HG03565 (cell line): ENCODE results near the gene AKR1C3.
"Not testable (repeated sequence)": the region's sequence is repeated elsewhere in the genome, so short reads cannot be mapped to it uniquely, and the experiment has no call there.

ENCODE experiments used
- ATAC-seq: cut with Tn5 transposase; IDR thresholded peaks from one replicate; pipeline ENCODE4 v1.9.1; 2021; ENCODE audit warnings: mild to moderate bottlenecking, moderate library complexity; ENCODE audit not compliant: unreplicated experiment

AKR1C3 gene

DNA sequence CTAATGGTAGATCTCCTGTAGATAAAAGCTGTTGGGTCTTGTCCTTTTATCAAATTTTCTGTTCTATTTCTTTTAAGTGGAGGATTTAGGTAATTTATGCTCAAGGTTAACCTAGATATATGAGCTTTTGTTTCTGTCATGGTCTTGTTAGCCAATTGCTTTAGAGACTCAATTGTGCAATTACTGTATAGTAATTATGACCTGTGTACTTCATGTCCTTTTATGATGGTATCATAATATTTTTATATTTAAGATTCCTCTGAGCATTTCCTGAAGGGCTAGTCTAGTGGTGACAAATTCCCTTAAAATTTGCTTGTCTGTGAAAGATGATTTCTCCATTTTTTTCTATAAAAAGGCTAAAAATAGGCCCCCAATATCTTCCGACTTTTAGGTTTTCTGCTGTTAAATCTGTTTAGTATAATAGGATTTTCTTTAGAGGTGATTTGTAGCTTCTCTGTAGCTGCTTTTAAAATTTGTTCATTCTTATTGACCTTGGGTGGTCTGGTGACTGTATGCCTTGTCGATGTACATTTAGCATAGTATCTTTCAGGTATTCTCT, 5.4 kb upstream of the AKR1C3 start:
- ATAC-seq: no peak

DNA sequence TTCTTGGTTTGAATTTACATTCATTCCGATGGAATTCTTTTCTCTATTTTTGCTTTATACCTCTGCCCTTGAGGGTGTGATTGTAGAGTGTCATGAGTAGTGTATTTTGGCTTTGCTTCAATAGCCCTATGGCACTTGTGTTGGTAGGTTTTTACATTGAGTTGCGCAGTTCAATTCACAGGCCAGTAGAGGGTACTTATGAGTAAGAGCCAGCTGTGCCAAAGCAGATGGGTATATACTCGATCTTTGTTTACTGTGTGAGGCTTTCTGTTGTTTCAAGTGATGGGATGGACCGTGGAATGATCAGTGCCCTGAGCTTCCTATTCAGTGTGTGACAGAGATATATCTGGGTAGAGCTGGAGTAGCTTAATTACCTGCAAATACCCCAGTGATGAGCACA, 4.3 kb upstream of the AKR1C3 start:
- no peak for ATAC-seq

DNA sequence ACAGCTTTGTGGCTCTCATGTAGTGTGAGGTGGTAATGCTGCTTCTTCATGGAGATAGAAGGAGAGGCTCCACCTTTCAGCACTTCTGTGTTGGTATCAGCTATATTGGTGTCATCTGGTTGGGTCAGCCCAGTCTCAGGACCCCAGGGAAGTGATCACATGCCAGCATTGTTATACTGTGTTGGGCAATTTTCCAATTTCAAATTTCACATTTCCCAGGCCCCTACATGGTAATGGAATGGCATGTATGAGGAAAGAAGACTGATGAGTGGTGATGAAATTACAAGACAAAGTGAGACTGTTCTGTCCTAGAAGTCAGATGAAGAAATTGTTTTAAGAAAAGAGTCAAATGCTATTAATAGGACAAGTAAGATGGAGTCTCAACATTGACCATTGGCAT, 3.7 kb upstream of the AKR1C3 start:
- ATAC-seq: no peak

DNA sequence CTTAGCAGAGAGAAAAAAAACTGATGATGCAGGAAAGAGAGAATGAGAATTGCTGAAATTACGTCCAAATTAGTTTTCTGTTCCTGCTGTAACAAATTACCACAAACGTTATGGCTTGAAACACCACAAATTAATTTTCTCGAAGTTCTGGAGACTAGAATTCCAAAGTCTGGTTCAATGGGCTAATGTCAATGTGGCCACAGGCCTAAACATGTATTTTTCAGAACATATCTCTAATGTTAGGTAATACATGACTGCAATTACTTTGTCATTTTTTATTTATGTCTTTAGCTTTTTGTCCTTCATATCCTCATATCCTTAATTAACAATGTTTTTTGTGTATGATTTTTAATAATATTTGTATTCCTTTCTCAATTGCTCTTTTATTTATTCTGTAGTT, 3.0 kb upstream of the AKR1C3 start:
- no peak for ATAC-seq

DNA sequence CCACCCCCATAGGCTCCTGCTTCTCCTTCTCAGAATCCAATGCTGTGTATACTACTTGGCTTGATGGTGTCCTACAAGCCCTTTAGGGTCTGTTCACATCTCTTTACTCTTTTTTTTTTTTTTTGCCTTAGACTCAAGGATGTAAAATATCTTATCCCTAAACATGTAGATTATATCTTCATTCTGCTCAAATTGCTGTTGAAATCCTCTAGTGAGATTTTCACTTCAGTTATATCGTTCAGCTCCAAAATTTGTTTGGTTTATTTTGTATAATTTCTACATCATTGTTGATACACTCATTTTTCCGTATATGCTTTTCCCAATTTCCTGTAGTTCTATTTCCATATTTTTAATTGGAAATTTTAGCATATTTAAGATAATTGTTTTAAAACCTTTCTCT, 1.8 kb upstream of the AKR1C3 start:
- ATAC-seq: no peak

DNA sequence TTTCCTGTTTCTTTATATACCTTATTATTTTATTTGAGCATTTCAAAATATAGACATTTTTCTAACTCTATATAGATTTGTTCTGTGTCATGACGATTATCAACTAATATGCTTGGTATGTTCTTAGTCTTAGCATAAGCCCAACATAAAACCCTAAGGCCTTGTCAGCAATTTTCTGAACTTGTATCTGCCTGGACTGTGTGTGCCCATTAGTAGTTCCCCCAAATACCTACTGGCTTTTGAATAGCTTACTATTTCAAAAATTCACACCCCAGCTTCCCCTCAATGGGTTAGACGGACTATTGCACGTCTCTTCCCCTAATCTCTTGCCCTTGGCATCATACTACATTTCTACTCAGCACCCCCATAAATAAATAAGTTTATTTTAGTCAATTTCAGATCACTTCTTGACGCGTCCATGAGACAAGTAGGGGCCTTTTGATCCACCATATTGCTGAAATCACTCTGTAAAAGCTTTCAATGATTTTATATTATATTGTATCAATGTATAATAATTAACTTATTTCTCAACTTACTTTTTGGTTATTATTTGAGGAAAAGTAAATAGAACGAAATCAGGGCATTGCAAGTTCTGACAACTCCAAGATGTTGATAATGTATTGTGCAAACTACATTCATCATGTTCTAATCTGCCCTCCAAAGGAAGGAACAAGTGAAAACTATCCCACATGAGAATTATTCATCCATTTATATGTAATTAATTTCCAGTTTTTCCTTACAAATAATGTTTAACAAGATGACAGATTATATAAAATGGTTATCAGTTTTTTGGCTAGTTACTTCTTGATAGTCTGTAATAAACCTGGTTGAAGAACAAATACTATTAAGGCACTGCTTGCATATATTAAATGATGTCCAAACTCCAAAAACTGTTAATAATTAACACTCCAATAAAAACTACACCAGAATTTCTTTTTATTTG, 1.1 kb upstream of the AKR1C3 start:
- ATAC-seq: no peak

DNA sequence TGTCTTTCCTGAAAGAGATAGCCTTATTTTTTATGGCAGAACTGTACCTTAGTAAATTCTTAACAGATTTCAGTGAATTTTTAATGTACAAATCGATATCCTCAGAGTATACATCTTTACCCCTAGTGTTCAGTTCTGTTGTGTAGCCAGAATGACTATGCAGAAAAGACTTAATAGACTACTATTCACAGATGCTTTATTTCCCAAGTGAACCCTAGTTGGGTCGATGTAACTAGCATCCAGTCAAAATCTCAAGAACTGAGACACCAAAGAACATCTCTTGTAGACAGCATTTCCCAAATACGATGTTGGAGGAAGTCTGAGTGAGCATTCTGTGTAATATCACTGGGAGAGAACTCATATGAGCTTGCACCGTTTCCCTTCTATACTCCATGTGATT, 1.5 kb downstream of the AKR1C3 start:
- ATAC-seq: no peak

DNA sequence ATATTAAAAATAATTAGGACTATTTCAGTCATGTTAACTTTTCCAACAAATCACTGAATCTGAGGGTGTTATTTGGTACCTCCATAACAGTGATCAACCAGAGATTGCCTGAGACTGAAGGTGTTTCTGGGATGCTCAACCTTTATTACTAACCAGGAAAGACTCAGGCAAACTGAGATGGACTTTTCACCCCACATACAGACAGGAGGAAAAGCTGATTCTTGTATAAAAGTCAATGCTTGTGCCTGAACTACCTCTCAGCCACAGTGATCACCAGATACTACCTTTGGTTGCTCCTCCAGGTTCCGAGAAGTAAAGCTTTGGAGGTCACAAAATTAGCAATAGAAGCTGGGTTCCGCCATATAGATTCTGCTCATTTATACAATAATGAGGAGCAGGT, 1.9 kb downstream of the AKR1C3 start:
- no peak for ATAC-seq

DNA sequence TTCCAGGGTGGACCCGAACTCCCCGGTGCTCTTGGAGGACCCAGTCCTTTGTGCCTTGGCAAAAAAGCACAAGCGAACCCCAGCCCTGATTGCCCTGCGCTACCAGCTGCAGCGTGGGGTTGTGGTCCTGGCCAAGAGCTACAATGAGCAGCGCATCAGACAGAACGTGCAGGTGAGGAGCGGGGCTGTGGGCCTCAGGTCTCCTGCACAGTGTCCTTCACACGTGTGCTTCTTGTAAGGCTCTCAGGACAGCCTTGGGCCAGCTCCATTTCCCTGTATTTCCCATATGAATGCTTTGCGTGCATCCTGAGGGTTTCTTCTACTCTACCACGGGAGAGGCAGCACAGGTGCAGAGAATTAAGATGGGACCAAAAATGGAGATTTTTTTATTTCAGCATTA, 8.3 kb downstream of the AKR1C3 start:
- ATAC-seq: not testable (repeated sequence)

DNA sequence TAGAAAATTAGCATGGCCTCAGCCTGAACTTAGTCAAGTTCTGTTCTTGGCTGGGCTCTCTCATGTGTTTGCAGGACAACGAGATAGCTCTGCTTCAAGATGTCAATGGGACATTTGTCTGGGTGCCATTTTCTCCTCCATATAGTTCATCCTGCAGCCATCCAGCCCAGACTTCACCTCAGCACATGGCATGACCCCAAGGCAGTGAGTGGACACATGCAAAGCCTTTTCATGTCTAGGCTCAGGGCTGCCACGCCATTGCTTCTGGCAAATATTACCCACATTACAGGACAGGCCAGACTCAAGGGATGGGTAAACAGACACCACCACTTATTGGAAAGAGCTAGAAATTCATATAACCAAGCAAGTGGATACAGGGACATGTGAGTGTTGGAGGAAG, 9.3 kb downstream of the AKR1C3 start:
- no peak for ATAC-seq

DNA sequence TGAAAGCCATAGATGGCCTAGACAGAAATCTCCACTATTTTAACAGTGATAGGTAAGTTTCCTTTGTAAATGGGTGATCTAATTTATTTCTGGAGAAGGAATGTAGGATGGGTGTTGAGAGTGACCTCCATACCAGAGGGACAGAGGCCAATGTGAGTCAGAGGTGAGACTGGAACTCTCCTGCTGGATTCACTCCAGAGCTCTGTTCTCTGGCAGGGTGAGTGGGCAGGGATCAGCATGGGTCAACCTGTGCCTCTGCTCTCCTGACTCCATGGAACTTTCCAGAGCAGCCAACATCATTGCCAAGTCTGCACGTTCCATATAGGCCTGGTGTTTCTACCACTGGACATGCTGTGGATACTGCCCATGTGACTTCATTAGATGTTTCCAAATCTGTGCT, 11.4 kb downstream of the AKR1C3 start:
- ATAC-seq: no peak

DNA sequence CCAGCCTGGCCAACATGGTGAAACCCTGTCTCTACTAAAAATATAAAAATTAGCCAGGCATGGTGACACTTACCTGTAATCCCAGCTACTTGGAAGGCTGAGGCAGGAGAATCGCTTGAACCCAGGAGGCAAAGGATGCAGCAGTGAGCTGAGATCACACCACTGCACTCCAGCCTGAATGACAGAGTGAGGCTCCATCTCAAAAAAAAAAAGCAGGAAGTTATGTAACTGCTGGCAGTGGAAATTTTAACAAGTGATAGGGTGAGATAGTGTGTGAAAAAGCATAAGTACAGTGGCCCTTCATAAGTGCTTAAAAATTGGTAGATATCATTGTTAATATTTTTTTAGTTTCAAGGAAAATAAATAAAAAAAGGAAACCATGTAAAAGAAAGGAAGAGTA, 12.3 kb downstream of the AKR1C3 start:
- ATAC-seq: no peak

DNA sequence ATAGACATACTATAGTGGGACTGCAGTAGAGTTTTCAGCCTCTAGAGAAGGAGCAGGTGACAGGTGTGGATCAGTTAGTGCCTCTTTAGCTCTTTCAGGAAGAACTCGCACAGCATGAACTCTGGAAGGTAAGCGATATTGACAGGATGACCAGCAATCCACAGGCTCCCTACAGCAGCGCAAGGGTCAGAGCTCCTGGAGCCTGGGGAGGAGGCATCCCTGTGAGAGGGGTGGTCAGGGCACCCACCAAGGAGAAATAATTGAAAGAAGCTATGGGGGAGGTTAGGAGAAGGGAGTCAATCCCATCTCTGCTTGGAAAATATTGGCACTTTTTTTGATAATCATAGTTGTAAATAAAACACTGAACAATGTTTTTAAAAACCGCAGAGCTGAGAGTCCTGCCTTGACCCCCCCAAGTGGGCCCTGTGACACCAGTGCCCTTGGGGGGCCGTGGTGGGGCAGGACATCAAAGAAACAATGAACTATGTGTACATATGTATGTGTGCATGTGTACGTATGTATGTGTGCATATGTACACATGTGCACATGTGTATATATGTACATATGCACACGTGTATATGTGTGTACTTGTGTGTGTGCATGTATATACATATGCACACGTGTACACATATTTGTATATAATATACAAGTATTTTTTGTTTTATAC, 13.8 kb downstream of the AKR1C3 start:
- ATAC-seq: no peak

DNA sequence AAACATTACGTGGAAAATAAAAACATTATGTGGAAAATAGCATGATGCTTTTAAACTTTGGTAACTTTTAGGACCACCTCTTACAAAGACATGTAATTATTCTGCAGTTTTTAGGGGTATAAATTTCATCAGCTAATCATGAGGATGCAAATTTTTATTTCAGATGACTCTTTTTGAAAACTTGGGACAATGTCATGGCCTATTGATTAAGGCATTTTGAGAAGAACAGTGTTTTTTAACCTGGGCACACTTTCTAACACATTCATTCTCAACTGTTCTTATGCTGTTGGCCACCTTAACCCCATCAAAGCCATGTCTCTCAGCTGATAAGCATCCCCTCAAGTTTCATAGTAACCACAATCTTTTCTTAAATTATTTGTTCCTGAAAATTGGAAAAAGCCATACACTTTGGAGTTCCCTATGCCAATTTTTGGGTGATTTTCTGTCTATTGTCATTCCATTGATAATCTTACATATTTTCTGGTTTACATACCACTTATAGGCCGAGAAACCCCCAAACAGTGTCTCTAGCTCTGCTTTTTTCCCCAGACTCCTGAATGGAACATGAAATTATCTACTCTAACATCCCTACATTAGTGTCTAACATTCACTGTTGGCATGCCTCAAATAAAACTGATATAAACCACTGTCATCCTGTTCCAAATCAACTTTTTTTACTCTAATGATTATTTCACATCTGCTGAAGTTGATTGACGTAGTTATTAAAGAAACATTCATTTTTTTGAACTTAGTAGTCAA, 14.6 kb downstream of the AKR1C3 start:
- no peak for ATAC-seq

DNA sequence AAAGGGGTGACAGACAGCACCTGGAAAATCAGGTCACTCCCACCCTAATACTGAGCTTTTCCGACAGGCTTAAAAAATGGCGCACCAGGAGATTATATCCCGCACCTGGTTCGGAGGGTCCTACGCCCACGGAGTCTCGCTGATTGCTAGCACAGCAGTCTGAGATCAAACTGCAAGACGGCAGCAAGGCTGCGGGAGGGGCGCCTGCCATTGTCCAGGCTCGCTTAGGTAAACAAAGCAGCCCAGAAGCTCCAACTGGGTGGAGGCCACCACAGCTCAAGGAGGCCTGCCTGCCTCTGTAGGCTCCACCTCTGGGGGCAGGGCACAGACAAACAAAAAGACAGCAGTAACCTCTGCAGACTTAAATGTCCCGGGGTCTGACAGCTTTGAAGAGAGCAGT, 15.6 kb downstream of the AKR1C3 start:
- not testable (repeated sequence) for ATAC-seq

DNA sequence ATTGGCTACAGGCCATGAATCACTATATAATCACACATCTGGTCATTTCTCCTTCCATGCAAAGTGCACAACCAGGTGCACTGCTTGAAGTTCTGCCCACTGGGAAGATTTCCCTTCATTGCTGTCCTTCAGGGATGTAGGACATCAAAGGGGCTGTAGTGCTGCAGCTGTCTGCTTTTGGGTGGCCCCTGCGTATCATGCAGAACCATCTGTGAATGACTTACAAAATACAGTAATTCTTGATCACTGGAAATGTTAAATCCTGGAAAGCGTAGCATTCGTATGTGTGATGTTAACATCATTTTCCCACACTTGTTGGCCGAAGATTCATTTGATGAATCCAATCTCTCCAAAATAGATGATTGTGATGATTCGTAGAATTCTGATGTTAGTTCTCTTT, 22.4 kb downstream of the AKR1C3 start:
- no peak for ATAC-seq

DNA sequence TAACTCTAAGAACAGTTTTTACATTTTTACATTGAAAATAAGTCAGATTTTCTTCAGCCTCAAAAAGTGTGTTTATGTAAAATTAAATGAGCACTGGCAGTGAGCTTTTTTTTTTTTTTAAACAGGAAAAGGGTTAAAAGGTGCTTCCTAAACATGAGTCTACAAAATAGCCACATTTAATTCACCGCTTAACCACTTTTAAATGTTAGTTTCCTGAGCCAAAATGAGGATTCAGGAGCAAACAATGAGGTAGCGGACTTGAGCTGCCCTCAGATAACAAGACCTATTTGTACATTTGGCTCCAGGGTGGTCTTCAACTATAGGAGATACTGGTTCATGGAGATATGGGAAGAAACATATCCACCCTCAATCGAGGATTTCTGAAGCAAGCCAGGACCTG, 22.8 kb downstream of the AKR1C3 start:
- no peak for ATAC-seq

DNA sequence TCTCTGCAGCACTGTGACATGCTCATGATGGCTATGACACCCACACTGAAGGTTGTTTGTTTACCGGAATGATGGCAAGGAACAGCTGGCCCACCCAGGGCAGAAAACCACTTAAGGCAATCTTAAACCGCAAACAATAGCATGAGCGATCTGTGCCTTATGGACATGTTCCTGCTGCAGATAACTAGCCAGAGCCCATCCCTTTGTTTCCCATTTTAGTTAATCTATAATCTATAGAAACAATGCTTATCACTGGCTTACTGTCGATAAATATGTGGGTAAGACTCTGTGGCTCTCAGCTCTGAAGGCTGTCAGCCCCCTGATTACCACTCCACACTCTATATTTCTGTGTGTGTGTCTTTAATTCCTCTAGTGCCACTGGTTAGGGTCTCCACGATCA, 25.8 kb downstream of the AKR1C3 start:
- not testable (repeated sequence) for ATAC-seq

DNA sequence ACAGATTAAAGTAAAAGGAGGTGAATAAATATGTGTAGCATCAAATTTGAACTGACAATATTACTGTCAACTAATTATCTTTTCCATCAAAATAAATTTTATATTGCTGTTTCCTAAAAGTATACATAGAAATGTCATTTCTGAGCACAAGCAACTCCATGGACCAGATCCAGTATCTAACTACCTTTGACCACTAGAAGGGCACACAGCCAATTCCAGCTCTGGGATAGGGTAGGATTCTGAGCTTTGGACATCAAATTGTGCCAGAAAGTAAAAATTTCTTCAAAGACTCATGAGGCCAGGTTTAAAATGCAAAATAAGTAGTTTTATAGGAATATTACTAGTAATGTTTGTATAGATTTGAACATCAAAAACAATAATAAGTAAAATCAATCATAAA, 29.7 kb downstream of the AKR1C3 start:
- ATAC-seq: no peak

DNA sequence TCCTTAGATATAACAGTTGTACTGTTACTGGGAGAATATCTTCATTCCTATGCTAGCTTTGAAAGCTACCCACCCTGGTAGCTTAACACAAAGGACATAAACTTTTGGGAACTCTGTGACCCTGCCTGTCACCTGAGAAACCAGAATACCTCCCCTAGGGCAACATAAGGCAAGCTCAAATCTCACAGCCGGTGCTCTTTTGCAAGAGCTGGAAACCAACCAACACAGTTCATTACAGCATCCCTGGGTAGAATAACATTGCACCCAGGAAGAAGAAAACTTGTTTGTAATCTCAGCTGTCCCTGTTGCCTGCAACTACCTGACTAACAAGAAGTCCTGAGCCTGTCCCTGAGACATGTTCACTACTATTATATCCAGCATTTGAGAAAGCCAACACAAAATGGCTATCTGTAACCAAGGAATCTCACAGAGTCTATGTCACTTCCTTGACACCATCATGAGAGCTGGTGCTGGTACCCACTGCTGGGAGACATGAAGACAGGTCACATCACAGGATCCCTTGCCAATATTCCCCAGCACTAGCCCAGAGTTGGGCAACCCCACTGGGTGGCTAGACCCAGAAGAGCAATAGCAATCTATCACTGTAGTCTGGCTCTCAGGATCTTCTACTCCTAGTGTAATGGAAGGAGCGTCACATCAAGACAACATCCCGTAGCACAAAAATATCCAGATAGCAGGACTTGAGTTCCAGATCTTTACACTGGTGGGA, 31.3 kb downstream of the AKR1C3 start:
- ATAC-seq: no peak

DNA sequence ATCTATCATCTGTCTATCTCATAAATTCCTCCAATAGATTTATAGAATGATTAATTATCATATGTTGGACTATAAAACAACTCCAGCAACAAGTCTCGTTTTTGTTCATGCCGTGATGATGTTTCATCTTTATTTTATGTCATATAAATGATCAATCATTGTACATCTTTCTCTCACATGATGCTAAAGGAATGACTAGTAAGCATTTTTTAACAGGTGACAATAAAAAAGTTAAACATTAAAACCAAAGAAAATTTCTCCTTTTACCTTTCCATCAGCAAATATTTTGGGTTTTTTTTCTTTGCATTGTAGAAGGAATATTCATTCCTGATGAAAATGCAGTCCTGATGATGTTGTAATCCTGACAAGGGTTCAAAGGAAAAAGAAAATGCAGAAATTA, 41.4 kb downstream of the AKR1C3 start:
- ATAC-seq: no peak
